Measurements from ENCODE around the gene LMNTD2. TPM values are rescaled to one million over a fixed set of nuclear protein-coding genes. Genes with fewer than 3 reads are reported as not detected.
"Not testable (repeated sequence)": the region's sequence is repeated elsewhere in the genome, so short reads cannot be mapped to it uniquely, and the experiment has no call there.

LMNTD2 gene
- total RNA-seq, 1 donor from 2014 or later: 1.1 TPM

DNA sequence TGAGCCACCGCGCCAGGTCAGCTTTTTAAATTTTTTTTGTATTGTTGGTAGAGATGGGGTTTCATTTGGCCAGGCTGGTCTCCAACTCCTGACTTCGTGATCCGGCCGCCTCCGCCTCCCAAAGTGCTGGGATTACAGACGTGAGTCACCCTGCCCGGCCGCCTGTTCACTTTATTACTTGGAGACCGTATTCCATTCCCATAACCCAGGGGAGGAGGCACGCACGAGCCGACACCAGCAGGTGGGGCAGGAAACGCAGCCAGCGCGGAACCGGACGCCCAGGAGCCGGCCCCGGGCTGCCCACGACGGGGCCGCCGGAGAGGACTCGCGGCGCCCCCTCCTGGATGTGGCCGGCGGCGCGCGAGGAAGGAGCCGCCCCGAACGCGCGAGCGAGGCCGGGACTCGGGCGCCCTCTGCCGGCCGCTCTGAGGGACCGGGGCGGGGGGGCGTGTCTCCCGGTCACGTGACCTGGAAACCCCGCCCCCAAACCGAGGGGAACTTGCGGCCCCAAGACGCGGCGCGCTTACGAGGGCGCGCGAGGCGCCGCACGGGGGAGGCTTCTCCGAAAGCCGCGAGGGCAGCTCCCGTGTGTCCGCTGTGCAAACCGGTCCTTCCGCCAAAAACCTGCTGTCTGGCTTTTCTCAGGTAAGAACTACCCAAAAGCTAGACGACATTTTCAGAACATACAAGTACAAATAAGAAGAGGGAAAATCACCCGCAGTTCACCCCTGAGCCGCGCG is 41.9 kb downstream of the LMNTD2 start:
- TF ChIP-seq, protein P1, sequence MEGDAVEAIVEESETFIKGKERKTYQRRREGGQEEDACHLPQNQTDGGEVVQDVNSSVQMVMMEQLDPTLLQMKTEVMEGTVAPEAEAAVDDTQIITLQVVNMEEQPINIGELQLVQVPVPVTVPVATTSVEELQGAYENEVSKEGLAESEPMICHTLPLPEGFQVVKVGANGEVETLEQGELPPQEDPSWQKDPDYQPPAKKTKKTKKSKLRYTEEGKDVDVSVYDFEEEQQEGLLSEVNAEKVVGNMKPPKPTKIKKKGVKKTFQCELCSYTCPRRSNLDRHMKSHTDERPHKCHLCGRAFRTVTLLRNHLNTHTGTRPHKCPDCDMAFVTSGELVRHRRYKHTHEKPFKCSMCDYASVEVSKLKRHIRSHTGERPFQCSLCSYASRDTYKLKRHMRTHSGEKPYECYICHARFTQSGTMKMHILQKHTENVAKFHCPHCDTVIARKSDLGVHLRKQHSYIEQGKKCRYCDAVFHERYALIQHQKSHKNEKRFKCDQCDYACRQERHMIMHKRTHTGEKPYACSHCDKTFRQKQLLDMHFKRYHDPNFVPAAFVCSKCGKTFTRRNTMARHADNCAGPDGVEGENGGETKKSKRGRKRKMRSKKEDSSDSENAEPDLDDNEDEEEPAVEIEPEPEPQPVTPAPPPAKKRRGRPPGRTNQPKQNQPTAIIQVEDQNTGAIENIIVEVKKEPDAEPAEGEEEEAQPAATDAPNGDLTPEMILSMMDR (IDR thresholded peaks at IDR 0.05): peak; percentile 91
- TF ChIP-seq EZH2phosphoT487 (IDR thresholded peaks at IDR 0.05): no peak
- Histone ChIP-seq H3F3A (ENCODE audit: low read depth) (peaks cover 7% of the 10 kb centered on the region), H3K36me3 (no peaks in the 10 kb centered on the region), H4K20me1 (ENCODE audit: low read depth) (no peaks in the 10 kb centered on the region), H3K79me2 (ENCODE audit: low read depth) (no peaks in the 10 kb centered on the region), H3K9me3 (ENCODE audit: low read depth) (no peaks in the 10 kb centered on the region), H3K4me1 (no peaks in the 10 kb centered on the region), H3K4me2 (no peak overlapping the region), H3K4me3 (no peak overlapping the region), H3K9ac (no peak overlapping the region), H3K27ac (no peak overlapping the region), H3K27me3 (no peaks in the 10 kb centered on the region), H2AFZ (replicated peaks) (no peak overlapping the region)
- Mint-ChIP-seq H3K4me3 (no peak overlapping the region), H3K27ac (no peak overlapping the region), H3K9me3 (peaks cover 29% of the 10 kb centered on the region), H3K4me1 (no peaks in the 10 kb centered on the region), H3K27me3 (ENCODE audit: insufficient read depth, low read depth) (peaks cover 2% of the 10 kb centered on the region), H3K36me3 (peaks cover 21% of the 10 kb centered on the region)
- peak; percentile 86 for DNase-seq (ENCODE audit: low spot score)

DNA sequence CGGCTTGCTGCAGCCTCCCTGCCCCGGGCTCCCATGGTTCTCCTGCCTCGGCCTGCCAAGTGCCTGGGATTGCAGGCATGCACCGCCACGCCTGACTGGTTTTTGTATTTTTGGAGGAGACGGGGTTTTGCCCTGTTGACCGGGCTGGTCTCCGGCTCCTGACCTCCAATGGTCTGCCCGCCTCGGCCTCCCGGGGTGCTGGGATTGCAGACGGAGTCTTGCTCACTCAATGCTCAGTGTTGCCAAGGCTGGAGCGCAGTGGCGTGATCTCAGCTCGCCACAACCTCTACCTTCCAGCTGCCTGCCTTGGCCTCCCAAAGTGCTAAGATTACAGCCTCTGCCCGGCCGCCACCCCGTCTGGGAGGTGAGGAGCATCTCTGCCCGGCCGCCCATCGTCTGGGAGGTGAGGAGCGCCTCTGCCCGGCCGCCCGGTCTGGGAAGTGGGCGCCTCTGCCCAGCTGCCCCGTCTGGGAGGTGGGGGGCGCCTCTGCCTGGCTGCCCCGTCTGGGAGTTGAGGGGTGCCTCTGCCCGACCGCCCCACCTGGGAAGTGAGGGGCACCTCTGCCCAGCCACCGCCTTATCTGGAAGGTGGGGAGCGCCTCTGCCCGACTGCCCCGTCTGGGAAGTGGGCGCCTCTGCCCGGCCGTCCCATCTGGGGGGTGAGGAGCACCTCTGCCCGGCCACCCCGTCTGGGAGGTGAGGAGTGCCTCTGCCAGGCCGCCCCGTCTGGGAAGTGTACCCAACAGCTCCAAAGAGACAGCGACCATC is 43.4 kb downstream of the LMNTD2 start:
- H2AFZ ChIP-seq (replicated peaks); H3K27ac Mint-ChIP-seq; H4K20me1 ChIP-seq (ENCODE audit: low read depth); H3K4me2 ChIP-seq; H3K4me1 ChIP-seq; H3K4me3 ChIP-seq; H3K9ac ChIP-seq; H3K27me3 Mint-ChIP-seq (ENCODE audit: insufficient read depth, low read depth); H3K36me3 ChIP-seq; H3K79me2 ChIP-seq (ENCODE audit: low read depth); DNase-seq (ENCODE audit: low spot score); H3K9me3 ChIP-seq (ENCODE audit: low read depth); H3K27me3 ChIP-seq; H3K4me1 Mint-ChIP-seq; H3F3A ChIP-seq (ENCODE audit: low read depth); H3K4me3 Mint-ChIP-seq; H3K27ac ChIP-seq: not testable (repeated sequence)
- peaks cover 27% of the 10 kb centered on the region for H3K36me3 Mint-ChIP-seq
- peaks cover 29% of the 10 kb centered on the region for H3K9me3 Mint-ChIP-seq

DNA sequence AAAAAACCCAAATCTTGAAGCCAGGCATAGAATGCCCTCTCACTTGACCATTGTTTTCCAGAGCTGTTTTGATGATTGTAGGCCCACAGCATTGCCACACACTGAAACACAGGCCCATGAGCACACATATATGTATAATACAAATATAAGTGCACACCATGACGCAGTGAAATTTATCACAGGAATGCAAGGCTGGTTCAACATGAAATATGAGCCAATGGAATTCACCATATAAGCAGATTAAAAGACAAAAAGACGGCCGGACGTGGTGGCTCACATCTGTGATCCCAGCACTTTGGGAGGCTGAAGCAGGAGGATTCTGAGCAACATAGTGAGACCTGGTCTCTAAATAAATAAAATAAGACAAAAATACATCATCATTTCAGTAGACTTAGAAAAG is 44.1 kb downstream of the LMNTD2 start:
- Mint-ChIP-seq H3K4me3 (no peak overlapping the region), H3K27ac (no peak overlapping the region), H3K27me3 (ENCODE audit: insufficient read depth, low read depth) (peaks cover 2% of the 10 kb centered on the region), H3K9me3 (peaks cover 29% of the 10 kb centered on the region), H3K4me1 (no peaks in the 10 kb centered on the region), H3K36me3 (peaks cover 30% of the 10 kb centered on the region)
- no peak for DNase-seq (ENCODE audit: low spot score)
- Histone ChIP-seq H3K79me2 (ENCODE audit: low read depth) (no peaks in the 10 kb centered on the region), H3K4me3 (no peak overlapping the region), H3K4me1 (no peaks in the 10 kb centered on the region), H3F3A (ENCODE audit: low read depth) (peaks cover 7% of the 10 kb centered on the region), H3K27ac (no peak overlapping the region), H4K20me1 (ENCODE audit: low read depth) (no peaks in the 10 kb centered on the region), H3K9me3 (ENCODE audit: low read depth) (no peaks in the 10 kb centered on the region), H3K36me3 (no peaks in the 10 kb centered on the region), H3K4me2 (no peak overlapping the region), H3K27me3 (no peaks in the 10 kb centered on the region), H2AFZ (replicated peaks) (no peak overlapping the region), H3K9ac (no peak overlapping the region)
- TF ChIP-seq, protein P1 (IDR thresholded peaks at IDR 0.05): no peak
- TF ChIP-seq EZH2 (IDR thresholded peaks at IDR 0.05): no peak
- TF ChIP-seq EZH2phosphoT487 (IDR thresholded peaks at IDR 0.05): no peak

DNA sequence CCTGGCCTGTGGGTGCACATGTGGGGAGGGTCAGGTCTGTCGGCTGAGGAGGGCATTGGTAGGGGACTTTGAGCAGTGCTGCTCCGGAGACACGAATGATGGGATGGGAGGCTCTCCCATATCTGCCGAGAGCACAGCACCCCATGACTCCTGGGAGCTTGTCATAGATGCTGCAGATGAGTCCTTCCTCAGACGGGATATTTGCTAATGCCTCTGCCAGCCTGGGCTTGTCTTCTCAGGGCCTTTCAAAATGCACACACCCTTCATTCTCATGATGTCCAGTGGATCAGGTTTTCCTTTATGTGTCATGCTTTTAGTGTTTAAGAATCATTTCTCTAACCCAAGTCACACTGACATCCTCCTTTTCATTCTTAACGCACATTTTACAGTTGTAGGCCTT is 45.4 kb downstream of the LMNTD2 start:
- H3K4me3 Mint-ChIP-seq: no peak overlapping the region
- H3K27ac ChIP-seq: no peak overlapping the region
- no peaks in the 10 kb centered on the region for H3K27me3 ChIP-seq
- H3K9ac ChIP-seq: no peak overlapping the region
- H2AFZ ChIP-seq (replicated peaks): no peak overlapping the region
- DNase-seq (ENCODE audit: low spot score): no peak
- H3K27ac Mint-ChIP-seq: no peak overlapping the region
- TF ChIP-seq EZH2 (IDR thresholded peaks at IDR 0.05) (no peak), EZH2phosphoT487 (IDR thresholded peaks at IDR 0.05) (no peak)
- TF ChIP-seq, protein P1 (IDR thresholded peaks at IDR 0.05): no peak
- H3K27me3 Mint-ChIP-seq (ENCODE audit: insufficient read depth, low read depth): peaks cover 2% of the 10 kb centered on the region
- peaks cover 30% of the 10 kb centered on the region for H3K36me3 Mint-ChIP-seq
- no peaks in the 10 kb centered on the region for H3K36me3 ChIP-seq
- H3K79me2 ChIP-seq (ENCODE audit: low read depth): no peaks in the 10 kb centered on the region
- no peak overlapping the region for H3K4me2 ChIP-seq
- peaks cover 23% of the 10 kb centered on the region for H3K9me3 Mint-ChIP-seq
- peaks cover 7% of the 10 kb centered on the region for H3F3A ChIP-seq (ENCODE audit: low read depth)
- no peaks in the 10 kb centered on the region for H4K20me1 ChIP-seq (ENCODE audit: low read depth)
- H3K4me1 ChIP-seq: no peaks in the 10 kb centered on the region
- no peak overlapping the region for H3K4me3 ChIP-seq
- no peaks in the 10 kb centered on the region for H3K4me1 Mint-ChIP-seq
- no peaks in the 10 kb centered on the region for H3K9me3 ChIP-seq (ENCODE audit: low read depth)

Measured in neural progenitor cell (in vitro differentiated cells).